ENCODE data around the gene ZNF585A.
"Not testable (repeated sequence)": the region's sequence is repeated elsewhere in the genome, so short reads cannot be mapped to it uniquely, and the experiment has no call there.

The ZNF585A gene

DNA sequence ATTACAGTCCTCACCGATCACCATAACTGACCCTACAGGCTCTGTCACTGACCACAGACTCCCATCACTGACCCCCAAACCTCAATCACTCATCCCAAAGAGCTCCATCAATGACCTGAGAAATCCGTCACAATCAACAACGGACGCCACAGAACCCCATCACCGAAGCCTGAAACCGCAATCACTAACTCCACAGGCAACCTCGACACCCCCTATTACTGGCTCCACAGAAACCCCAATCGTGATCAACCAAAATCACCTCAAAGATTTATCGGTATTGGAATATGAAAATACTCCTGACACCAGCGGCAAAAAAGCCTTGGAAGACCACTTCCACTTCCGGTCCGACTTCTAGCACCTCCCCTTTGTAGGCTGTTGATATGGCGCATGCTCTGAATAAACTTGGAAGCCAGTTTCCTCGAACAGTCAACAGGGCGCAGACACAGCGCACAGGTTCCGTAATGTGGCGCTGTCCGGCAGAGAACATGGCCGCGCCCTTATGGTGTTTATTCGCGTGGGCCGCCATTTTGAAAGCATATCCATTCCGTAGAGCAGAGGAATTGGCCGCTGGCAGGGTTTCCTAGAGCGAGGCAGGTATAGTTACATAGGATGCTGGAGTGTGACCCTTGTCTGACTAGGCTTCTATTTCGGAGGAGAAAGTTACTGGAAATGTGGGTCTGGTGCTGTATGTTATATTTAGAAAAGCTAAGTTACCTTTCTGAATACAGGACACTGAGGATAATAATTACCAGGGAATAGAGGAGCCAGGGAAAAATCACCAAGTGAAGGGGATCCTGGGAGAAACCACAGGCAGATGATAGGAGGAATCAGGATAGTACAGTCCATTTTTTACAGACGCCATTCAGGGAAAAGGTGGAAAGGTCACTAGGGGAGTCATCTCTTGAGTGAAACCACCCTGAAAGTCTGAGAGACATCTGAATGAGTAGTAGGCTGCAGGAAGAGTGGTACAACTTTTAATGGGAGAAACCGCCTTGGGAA is at the start of gene ZNF585A:
TSS of gene ZNF585A (minus strand) at position 328 of the 999 bp plus-strand sequence. CDS start 2,785 bp downstream, outside the sequence.
- DNase-seq, result peak; percentile 79

DNA sequence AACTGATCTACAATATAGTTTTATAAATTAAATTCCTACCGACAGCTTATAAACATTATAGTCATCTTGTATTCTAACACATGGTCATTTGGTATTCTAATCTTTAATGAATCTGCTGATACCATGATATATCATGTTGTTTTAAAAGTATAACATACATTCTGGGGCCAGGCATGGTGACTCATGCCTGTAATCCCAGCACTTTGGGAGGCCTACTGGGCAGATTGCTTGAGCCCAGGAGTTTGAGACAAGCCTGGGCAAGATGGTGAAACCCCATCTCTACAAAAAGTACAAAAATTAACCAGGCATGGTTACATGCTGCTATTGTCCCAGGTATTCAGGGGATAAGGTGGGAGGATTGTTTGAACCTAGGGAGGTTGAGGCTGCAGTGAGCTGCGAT is 48.6 kb upstream of the ZNF585A start:
- DNase-seq, result no peak

DNA sequence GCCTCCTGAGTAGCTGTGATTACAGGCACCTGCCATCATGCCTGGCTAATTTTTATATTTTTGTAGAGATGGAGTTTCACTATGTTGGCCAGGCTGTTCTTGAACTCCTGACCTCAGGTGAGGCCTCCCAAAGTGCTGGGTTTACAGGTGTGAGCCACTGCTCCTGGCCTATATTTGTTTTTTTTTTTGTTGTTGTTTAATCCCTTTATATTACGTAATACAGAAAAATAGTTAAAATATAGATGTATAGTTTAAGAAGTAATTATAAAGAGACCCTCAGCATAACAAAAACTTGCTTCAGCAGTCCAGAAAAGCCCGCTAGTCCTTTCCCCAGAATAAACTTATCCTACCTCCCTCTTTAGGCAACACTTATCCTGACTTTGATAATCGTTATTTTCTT is 47.9 kb upstream of the ZNF585A start:
- no peak for DNase-seq

DNA sequence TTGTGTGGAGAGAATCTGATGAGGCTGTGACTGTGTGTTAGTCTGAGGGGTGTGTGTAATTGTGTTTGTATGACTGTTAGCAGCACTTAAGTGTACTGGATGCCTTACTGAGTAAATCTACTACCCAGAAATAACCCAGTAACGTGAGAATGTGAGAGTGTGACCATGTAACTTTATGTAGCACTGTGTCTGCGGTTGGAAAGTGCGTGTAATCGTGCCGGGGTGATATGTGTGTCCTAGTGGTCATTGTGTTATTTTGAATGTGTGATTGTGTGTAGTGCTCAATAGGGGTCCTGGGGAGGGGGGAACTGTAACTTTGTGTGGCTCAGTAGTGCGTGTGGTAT is 46.1 kb upstream of the ZNF585A start:
- no peak for DNase-seq

DNA sequence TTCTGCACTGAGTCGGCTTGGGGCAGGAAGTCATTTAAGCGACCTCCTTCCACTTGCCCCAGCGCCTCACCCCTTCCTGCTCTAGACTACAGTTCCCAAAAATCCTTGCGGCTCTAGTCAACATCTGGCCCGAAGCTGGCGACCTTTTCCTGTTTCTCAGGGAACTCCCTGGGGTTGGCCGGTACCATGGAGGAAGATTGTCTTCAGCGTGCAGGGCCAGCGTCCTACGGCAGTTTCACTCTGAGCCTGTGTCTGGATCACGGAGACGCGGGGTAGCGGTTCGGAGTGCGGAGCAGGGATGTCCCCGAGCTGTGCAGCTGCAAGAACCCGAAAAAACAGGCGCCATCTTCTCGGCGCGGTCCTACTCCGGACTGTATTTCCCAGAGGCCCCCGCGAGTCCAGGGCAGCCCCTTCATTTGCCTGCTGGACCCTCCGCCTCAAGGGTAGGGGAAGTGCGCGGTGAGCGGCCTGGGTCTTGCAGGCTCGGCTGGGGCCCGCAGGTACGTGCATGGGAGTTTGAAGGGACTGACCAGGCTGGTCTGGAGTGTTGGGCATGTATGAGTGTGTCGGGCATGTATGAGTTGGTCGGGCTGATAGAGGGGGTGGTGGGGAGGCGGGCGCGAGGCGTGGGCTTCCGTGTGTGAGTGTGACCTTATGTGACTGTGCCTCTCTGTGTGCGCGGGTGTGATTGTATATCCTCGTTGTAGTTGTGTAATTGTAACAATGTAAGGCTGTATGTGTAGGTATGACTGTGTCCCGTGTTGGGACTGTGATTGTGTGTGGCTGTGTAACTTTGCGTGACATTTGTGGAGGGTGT is 45.5 kb upstream of the ZNF585A start, which contains the start of gene ZNF383:
TSS of gene ZNF383 (plus strand) at position 440 of the 817 bp plus-strand sequence. CDS start 12,240 bp downstream, outside the sequence.
- DNase-seq, result peak; percentile 80

DNA sequence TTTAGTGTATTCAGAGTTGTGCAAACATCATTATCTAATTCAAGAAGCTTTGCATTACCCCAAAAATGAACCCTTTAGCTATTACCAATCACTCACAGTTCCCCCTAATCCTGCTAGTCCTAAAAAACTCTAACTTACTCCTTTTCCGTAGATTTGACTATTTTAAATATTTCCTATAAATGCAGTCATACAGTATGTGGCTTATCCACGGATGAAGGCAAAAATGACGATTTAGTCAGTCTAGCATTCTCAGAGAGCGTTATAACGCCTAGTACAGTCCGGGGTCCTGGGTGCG is 44.9 kb upstream of the ZNF585A start:
- DNase-seq, result no peak

DNA sequence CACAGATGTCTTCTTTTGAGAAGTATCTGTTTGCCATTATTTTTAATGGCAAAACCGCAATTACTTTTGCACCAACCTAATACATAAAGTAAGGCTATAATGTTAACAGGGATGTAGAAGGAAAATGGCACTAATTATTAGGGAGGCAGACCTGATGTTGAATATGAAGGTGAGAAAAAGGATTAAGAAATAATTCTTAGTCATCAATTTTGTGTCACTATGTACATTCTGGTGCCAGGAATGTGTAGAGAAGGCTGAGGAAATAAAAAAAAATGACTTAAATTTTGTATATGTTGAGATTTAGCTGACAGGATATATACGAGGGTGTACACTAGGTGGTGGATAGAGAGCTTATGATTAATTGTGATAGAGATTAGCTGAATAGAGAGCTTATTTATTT is 25.3 kb upstream of the ZNF585A start:
- no peak for DNase-seq

DNA sequence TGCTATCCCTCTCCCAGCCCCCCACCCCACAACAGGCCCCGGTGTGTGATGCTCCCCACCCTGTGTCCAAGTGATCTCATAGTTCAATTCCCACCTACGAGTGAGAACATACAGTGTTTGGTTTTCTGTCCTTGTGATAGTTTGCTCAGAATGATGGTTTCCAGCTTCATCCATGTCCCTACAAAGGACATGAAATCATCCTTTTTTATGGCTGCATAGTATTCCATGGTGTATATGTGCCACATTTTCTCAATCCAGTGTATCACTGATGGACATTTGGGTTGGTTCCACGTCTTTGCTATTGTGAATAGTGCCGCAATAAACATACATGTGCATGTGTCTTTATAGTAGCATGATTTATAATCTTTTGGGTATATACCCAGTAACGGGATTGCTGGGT is 24.6 kb upstream of the ZNF585A start:
- DNase-seq, result not testable (repeated sequence)

DNA sequence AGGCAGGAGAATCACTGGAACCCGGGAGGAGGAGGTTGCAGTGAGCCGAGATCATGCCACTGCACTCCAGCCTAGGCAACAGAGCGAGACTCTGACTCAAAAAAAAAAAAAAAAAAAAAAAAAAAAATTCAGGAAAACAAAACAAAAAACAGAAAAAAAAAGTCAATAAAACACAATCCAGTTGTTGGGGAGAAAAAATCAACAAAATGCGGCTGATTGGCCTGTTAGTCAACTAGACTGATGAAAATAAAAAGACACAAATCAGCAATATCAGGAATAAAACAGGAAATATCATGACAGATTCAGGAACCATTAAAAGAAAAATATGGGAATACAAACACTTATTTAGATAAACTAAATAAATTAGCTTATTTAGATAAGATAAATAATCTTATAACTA is 22.8 kb upstream of the ZNF585A start:
- not testable (repeated sequence) for DNase-seq

DNA sequence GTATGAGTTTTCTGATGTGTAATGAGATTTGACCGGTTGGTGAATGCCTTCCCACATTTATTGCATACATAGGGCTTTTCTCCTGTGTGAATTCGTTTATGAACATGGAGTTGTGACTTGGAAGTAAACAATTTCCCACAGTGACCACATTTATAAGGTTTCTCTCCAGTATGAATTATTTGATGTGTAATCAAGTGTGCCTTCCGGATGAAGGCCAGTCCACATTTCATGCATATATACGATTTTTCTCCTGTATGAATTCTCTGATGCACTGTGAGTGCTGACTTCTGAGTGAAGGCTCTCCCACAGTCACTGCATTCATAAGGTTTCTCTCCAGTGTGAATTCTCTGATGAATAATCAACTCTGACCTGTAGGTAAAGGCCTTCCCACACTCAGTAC is 13.6 kb upstream of the ZNF585A start:
- not testable (repeated sequence) for DNase-seq

DNA sequence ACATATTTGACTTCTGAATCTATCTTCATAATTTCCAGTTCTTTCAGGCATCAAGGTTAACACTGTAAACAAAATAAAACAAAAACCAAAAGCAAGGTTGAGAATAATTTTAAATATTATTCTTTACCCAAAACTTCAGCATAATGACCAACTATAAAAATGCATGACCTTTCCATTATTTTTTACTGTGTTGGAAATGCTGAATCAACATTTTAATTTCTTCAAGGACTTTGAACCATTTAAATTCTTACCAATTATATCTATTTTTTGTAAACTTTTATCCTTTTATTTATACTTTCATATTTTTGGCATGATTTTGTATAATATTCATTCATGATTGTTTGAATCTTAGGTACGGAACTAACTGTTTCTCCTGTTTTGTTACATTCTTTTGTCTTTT is 6.9 kb downstream of the ZNF585A start:
- no peak for DNase-seq

DNA sequence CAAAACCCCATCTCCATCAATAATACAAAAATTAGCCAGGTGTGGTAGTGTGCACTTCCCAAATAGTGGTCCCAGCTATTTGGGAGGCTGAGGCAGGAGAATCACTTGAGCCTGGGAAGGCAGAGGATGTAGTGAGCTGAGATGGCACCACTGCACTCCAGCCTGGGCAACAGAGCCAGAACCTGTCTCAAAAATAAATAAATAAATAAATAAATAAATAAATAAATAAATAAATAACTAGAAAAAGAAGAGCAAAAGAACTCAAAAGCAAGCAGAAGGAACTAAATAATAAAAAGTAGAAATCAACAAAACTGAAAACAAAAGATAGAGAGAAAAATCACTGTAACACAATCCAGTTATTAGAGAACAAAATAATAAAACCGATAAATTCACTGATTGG is 12.3 kb downstream of the ZNF585A start:
- DNase-seq, result no peak

DNA sequence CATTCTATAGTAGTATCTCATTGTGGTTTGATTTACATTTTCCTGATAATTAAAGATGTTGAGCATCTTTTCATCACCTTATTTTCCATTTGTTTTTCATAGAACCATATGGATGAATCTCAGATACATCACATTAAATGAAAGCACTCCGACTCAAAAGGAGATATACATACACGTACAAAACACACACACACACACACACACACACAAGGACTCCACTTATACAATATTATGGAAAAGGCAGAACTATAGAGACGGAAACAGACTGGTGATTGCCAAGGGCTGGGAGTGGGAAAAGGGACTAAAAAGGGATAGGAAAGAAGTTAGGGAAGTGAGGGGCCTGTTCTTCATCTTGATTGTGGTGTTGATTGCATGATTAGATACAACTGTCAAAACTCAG is 24.3 kb downstream of the ZNF585A start:
- no peak for DNase-seq

DNA sequence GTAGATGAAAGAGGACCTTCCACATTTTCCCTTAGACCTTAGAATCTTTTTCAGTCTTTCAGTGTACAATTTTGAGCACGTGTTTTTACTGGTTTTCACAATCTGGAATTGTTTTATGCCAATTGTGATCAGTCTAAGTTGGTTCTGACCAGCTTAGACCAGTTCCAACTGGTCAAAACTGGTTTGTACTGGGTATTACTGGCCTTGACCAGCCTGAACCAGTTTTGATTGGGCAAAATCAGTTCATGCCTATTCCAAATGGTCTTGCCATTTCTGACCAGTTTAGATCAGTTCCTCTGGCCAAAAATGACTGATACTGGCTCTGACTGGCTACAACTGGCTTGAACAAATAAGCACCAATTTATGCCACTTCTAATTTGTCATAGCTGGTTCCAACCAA is 36.4 kb downstream of the ZNF585A start:
- DNase-seq, result no peak

DNA sequence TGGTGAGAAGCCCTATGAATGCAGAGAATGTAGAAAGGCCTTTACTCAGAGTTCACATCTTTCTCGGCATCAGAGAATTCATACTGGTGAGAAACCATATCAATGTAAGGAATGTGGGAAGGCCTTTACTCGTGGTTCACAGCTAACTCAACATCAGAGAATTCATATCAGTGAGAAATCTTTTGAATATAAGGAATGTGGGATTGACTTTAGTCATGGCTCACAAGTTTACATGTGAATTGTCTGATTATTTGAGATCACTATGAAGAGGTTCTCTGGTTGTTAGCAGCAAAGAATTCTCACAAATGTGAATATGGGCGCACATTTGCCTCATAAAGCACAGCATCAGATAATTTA is 43.7 kb downstream of the ZNF585A start:
- no peak for DNase-seq

DNA sequence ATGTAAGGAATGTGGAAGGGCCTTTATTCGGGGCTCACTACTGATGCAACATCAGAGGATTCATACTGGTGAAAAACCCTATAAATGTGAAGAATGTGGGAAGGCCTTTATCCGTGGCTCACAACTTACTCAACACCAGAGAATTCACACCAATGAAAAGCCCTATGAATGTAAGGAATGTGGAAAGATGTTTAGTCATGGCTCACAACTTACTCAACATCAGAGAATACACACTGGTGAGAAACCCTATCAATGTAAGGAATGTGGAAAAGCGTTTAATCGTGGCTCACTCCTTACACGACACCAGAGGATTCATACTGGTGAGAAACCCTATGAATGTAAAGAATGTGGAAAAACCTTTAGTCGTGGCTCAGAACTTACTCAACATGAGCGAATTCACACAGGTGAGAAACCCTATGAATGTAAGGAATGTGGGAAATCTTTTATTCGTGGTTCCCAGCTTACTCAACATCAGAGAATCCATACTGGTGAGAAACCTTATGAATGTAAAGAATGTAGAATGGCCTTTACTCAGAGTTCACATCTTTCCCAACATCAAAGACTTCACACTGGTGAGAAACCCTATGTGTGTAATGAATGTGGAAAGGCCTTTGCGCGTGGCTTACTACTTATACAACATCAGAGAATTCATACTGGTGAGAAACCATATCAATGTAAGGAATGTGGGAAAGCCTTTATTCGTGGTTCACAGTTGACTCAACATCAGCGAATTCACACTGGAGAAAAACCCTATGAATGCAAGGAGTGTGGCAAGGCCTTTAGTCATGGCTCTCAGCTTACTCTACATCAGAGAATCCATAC is 44.3 kb downstream of the ZNF585A start:
- no peak for DNase-seq

DNA sequence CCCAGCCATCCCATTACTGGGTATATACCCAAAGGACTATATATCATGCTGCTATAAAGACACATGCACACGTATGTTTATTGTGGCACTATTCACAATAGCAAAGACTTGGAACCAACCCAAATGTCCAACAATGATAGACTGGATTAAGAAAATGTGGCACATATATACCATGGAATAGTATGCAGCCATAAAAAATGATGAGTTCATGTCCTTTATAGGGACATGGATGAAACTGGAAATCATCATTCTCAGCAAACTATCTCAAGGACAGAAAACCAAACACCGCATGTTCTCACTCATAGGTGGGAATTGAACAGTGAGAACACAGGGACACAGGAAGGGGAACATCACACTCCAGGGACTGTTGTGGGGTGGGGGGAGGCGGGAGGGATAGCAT is 50.4 kb downstream of the ZNF585A start:
- not testable (repeated sequence) for DNase-seq

DNA sequence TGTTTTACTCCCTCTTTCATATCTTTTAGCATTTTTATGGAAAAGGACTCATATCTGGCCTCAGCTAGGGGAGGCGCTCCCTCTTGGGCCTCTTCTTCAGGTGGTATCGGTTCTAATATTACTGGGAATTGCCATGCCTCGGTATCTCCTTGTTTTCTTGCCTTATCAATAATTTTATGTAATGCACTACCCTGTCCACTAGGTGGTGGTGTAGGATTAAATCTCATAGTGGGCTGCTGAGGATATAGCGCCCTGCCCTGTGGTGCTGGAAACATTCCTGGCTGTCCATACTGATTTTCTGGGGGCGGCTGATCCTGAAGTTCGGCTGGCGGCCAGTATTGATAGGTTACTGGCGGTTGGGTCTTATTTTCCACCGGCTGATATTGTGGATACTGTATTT is 58.5 kb downstream of the ZNF585A start:
- no peak for DNase-seq

DNA sequence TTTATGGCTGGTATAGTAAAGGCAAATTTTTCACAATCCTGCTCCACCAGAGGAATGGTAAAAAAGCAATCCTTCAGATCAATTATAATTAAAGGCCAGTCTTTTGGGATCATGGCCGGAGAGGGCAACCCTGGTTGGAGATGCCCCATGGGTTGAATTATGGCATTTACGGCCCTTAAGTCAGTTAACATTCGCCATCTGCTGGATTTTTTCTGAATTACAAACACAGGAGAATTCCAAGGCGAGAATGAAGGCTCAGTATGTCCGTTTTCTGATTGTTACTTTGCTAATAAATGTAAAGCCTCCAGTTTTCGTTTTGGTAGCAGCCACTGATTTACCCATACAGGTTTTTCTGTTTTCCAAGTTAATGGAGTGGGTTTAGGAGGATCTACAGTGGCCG is 60.7 kb downstream of the ZNF585A start:
- DNase-seq, result not testable (repeated sequence)

DNA sequence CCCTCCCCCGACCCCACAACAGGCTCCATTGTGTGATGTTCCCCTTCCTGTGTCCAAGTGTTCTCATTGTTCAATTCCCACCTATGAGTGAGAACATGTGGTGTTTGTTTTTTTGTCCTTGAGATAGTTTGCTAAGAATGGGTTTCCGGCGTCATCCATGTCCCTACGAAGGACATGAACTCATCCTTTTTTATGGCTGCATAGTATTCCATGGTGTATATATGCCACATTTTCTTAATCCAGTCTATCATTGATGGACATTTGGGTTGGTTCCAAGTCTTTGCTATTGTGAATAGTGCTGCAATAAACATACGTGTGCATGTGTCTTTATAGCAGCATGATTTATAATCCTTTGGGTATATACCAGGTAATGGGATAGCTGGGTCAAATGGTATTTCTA is 68.4 kb downstream of the ZNF585A start:
- not testable (repeated sequence) for DNase-seq

DNA sequence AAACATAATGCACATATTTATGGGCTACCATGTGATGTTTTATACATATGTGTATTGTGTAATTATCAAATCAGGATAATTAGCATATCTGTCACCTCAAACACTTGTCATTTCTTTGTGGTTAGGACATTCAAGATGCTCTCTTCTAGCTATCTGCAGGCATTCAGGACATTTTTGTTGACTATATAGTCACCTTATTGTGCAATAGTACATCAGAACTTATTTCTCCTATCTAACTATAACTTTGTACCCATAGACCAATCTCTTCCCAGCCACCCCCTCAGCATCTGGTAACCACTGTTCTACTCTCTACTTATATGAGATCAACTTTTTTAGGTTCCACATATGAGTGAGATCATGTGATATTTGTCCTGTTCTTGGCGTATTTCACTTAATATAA is 73.9 kb downstream of the ZNF585A start:
- DNase-seq, result no peak

DNA sequence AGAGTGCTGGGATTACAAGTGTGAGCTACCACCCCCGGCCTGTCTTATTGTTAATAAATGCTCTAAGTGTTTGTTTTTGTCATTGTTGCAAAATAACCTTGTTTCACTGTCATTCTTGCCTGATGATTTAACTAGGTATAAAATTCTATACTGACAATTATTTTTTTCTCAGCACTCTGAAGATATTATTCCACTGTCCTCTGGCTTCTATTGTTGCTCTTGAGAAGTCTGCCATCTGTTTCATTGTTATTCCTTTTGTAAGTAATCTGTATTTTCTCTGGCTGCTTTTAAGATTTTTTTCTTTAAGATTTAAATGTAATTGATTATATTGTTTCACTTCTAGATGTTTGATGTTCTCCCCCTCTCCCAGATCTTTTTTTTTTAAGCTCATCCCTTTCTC is 76.6 kb downstream of the ZNF585A start:
- no peak for DNase-seq
